ENCODE measurements around the gene RNFT2. TPM values are rescaled to one million over a fixed set of nuclear protein-coding genes. Genes with fewer than 3 reads are reported as not detected.

RNFT2 gene
- total and polyA plus RNA-seq, 2 donors from 2014 or later: 4.3 to 6.8 TPM

- Histone ChIP-seq H3K9ac (ENCODE audit: low read length in 3 of 3) (no peak within 1 kb of the TSS), H3K9me3 (ENCODE audit: control insufficient read depth in 2 of 3, insufficient read depth in 1 of 3, low read length in 3 of 3) (no peaks in the 10 kb centered on the region), H3K4me3 (ENCODE audit: low read length in 3 of 3) (no peak within 1 kb of the TSS), H3K4me1 (ENCODE audit: control insufficient read depth in 2 of 3, insufficient read depth in 2 of 3, low read depth in 1 of 3, low read length in 3 of 3) (peaks cover 0 to 6% (median 0%) of the 10 kb centered on the region in 3 donors), H3K27ac (ENCODE audit: low read depth in 2 of 2, low read length in 2 of 2) (no peak within 1 kb of the TSS), H3K27me3 (ENCODE audit: control insufficient read depth, insufficient read depth, low read length) (peaks cover 36% of the 10 kb centered on the region), H3K36me3 (ENCODE audit: control insufficient read depth in 2 of 3, insufficient read depth in 3 of 3, low read length in 3 of 3) (no peaks in the 10 kb centered on the region)
- TF ChIP-seq CTCF (IDR thresholded peaks at IDR 0.05; ENCODE audit: borderline replicate concordance, extremely low read depth, insufficient read depth): no peak
- FAIRE-seq: no peak
- DNase-seq: peak in 4 of 5 donors; percentile 64 to 83 (median 72)
- intact Hi-C loops (cut with DNase I): no loop called here
Measured at GRCh38 chr12:116881325-116881876, 143.3 kb downstream of the RNFT2 start, which contains the start of gene HRK. TSS of gene HRK (minus strand) at chr12:116881441. CDS start at chr12:116881307, 134 bp downstream.

GRCh38 chr12:116881877-116882507 lies 143.9 kb downstream of the RNFT2 start:
- FAIRE-seq (no peak), DNase-seq (peak in 3 of 5 donors; percentile 18 to 60 (median 27))

GRCh38 chr12:116882742-116883141 lies 144.6 kb downstream of the RNFT2 start:
- peak in 2 of 5 donors; percentile 53 to 60 for DNase-seq
- no peak overlapping the region for H3K4me3 ChIP-seq (ENCODE audit: low read length in 3 of 3)
- intact Hi-C loops (cut with DNase I): no loop called here
- peaks cover 26% of the 10 kb centered on the region for H3K27me3 ChIP-seq (ENCODE audit: control insufficient read depth, insufficient read depth, low read length)
- H3K9me3 ChIP-seq (ENCODE audit: control insufficient read depth in 2 of 3, insufficient read depth in 1 of 3, low read length in 3 of 3): no peaks in the 10 kb centered on the region
- no peak for FAIRE-seq
- H3K4me1 ChIP-seq (ENCODE audit: control insufficient read depth in 2 of 3, insufficient read depth in 2 of 3, low read depth in 1 of 3, low read length in 3 of 3): peaks cover 0 to 6% (median 0%) of the 10 kb centered on the region in 3 donors
- no peak overlapping the region for H3K9ac ChIP-seq (ENCODE audit: low read length in 3 of 3)
- no peak overlapping the region for H3K27ac ChIP-seq (ENCODE audit: low read depth in 2 of 2, low read length in 2 of 2)
- H3K36me3 ChIP-seq (ENCODE audit: control insufficient read depth in 2 of 3, insufficient read depth in 3 of 3, low read length in 3 of 3): no peaks in the 10 kb centered on the region
- peak; percentile 19 for TF ChIP-seq CTCF (IDR thresholded peaks at IDR 0.05; ENCODE audit: borderline replicate concordance, extremely low read depth, insufficient read depth)

More at GRCh38 chr12:116881877-116882507, 143.9 kb downstream of the RNFT2 start:
- Histone ChIP-seq H3K27me3 (ENCODE audit: control insufficient read depth, insufficient read depth, low read length) (peaks cover 33% of the 10 kb centered on the region), H3K4me1 (ENCODE audit: control insufficient read depth in 2 of 3, insufficient read depth in 2 of 3, low read depth in 1 of 3, low read length in 3 of 3) (peaks cover 0 to 6% (median 0%) of the 10 kb centered on the region in 3 donors), H3K27ac (ENCODE audit: low read depth in 2 of 2, low read length in 2 of 2) (no peak overlapping the region), H3K4me3 (ENCODE audit: low read length in 3 of 3) (no peak overlapping the region), H3K9me3 (ENCODE audit: control insufficient read depth in 2 of 3, insufficient read depth in 1 of 3, low read length in 3 of 3) (no peaks in the 10 kb centered on the region), H3K36me3 (ENCODE audit: control insufficient read depth in 2 of 3, insufficient read depth in 3 of 3, low read length in 3 of 3) (no peaks in the 10 kb centered on the region), H3K9ac (ENCODE audit: low read length in 3 of 3) (no peak overlapping the region)
- TF ChIP-seq CTCF (IDR thresholded peaks at IDR 0.05; ENCODE audit: borderline replicate concordance, extremely low read depth, insufficient read depth): no peak
- intact Hi-C loops (cut with DNase I): no loop called here

Measured in kidney (tissue), 14 donors.